ENCODE results near the gene DLK2. TPM values are rescaled to one million over a fixed set of nuclear protein-coding genes. Genes with fewer than 3 reads are reported as not detected.

DLK2 gene
- total RNA-seq, 1 experiment from 2014 or later = 12.6 TPM

DNA sequence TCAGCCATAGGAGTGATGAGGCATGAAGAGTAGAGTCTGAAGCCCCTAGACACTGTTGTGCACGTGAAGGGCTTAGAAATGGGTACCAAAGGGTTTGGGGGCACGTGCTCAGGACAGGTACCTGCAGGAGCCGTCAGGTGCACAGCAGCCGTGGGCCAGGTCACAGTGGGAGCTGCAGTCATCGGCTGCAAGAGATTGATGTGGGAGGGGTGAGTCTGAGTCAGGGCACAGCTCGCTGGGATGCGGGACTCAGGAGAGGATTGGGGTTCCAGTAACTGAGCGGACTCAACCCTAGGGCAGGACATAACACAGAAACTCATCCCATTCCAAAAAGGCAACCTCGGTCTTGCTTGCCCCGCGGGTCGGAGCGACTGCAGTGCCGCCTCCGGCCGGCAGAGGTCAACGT, 1.1 kb downstream of the DLK2 start:
- no peak for DNase-seq (ENCODE audit: low spot score)

DNA sequence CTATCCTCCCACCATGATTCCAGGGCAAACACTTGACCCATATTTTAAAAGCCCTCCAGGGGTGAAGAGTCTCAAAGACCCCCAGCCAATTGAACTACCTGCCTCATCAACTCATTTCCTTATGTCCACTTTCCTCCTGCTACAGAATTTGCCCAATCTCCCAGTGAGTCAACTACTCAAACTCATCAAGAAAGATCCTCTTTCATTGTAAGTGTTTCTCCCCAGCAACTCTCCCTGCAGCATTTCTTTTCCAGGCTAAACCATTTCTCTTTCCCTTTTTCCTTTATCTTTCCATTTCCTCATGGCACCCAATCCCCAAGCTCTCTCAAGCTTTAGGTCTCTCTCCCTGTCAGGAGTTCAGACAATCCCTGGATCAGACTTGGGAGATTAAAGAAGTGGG, 1.5 kb downstream of the DLK2 start:
- DNase-seq (ENCODE audit: low spot score) = no peak

DNA sequence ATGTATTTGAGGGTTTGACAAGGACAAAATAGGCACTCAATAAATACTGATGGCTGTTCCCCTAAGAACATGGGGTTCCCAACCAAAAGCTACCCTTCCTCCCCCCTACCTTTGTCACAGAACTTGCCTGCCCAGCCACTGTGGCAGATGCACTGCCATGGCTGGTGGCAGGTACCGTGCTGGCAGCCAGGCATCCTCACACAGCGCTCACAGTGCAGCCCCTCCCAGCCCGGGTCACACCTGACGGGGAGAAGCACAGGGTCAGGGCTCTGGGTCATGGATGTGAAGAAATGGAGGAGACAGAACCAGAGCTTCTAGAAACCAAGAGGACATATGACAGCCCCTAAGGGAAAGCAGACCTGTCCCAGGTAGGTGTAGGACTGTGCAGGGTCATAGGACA, 2.5 kb downstream of the DLK2 start:
- no peak for DNase-seq (ENCODE audit: low spot score)

DNA sequence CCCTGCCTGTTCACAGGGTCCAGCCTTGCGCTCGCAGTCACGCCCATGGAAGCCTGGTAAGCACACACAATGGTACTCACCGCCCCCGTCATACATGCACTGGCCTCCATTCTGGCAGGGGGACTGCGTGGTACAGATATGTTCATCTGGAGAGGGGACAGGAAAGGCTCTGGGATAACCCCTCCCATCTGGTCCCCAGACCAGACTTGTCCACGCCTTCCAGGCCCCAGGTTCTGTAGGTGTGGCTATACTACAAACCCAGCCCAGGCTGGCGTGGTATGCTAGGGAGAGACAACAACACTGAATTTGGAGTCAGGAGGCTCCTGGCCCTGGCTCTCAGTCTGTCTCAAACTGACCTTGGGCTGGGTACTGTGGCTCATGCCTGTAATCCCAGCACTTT, 3.4 kb downstream of the DLK2 start:
- no peak for DNase-seq (ENCODE audit: low spot score)

DNA sequence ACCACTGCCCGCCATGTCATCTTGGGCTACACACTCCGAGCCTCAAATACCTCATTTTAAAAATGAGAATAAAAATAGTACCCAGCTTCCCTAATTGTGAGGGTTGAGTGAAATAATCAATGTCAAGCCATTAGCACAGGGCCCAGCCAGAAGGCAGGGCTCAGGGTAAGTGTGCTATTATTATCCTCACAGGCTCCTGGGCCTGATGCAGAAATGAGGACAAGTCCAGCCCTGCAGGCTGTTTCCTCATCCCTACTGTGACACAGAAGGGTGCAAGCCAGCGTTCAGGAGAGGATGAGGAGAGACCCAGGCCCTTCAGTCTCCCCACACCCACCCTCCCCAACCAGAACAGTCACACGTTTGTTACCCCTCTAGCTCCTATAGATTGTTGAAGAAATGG, 4.0 kb downstream of the DLK2 start:
- no peak for DNase-seq (ENCODE audit: low spot score)

DNA sequence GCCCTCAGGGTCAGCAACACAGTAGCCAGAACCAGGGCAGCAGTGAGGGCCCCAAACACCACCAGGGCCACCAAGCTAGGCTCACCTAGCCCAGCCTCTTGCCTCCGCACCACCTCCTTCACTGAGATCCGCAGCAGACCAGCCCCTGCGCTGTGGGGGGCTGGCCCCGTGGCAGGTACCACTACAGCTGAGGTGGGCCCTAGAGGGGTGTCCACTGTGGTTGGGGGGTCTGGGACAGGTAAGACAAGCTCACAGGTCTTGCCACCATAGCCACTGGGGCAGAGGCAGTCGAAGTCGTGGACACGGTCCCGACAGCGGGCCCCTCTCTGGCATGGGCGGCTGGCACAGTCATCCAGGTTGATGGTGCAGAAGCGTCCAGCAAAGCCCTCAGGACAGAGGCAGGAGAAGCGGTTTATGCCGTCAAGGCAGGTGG, 4.6 kb downstream of the DLK2 start:
- no peak for DNase-seq (ENCODE audit: low spot score)

DNA sequence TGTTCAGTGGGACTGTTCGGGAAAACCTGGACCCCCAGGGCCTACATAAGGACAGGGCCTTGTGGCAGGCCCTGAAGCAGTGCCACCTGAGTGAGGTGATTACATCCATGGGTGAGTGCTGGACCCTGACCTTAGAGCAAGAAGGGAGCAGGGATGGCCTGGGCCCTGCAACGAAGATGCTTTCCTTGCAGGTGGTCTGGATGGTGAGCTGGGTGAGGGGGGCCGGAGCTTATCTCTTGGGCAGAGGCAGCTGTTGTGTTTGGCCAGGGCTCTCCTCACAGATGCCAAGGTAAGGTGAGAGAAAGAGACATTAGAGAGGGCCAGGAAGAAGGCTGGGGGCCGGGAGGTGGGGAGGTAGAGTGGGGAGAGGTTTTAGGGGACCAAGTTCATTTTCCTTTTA, 6.4 kb downstream of the DLK2 start:
- no peak for DNase-seq (ENCODE audit: low spot score)

DNA sequence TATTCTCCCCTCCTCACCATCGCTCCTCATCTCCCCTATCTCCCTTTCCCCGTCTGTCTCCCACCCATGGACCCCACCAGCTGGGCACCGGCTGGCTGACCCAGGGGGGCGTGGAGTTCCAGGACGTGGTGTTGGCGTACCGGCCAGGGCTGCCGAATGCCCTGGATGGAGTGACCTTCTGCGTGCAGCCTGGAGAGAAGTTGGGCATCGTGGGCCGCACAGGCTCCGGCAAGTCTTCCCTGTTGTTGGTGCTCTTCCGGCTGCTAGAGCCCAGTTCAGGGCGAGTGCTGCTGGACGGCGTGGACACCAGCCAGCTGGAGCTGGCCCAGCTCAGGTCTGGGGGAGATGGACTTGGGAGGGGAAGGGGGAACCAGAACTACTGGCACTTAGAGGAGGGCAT, 7.7 kb downstream of the DLK2 start:
- DNase-seq (ENCODE audit: low spot score) = no peak

DNA sequence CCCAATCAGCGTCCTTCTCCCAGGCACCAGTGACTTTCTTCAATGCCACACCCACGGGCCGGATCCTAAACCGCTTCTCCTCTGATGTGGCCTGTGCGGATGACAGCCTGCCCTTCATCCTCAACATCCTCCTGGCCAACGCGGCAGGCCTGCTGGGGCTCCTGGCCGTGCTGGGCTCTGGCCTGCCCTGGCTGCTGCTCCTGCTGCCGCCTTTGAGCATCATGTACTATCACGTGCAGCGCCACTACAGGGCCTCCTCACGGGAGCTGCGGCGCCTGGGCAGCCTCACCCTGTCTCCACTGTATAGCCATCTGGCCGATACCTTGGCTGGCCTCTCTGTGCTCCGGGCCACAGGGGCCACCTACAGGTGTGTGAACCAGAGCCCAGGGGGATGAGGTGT, 9.8 kb downstream of the DLK2 start:
- no peak for DNase-seq (ENCODE audit: low spot score)

DNA sequence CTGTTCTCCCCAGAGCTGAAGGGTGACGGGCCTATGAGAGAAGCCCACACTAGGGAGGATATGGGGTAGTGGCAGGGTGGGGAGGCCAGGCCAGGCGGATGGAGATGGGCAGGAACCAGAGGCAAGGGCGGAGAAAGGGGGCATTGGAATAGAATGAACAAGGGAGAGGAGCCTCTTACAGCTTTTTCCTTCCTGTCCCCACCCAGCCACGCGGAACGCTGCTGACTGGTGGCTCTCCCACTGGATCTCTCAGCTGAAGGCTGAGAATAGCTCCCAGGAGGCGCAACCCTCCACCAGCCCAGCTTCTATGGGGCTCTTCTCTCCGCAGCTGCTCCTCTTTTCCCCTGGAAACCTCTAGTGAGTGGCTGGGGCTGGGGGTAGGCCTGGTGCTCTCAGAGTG, 10.8 kb downstream of the DLK2 start:
- DNase-seq (ENCODE audit: low spot score) = no peak

DNA sequence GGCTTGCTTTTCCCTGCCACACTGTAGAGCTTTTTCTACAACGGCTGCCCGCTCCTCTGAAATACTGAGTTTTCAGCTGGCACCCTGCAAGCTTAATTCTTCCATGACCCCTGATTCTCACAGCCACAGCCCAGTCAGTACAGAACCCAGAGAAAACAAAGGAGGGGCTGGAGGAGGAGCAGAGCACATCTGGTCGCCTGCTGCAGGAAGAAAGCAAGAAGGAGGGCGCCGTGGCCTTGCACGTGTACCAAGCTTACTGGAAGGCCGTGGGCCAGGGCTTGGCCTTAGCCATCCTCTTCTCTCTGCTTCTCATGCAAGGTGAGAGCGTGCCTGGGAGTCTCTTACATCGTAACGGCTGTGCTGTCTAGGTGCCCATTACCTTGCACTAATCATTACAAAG, 11.3 kb downstream of the DLK2 start:
- no peak for DNase-seq (ENCODE audit: low spot score)

DNA sequence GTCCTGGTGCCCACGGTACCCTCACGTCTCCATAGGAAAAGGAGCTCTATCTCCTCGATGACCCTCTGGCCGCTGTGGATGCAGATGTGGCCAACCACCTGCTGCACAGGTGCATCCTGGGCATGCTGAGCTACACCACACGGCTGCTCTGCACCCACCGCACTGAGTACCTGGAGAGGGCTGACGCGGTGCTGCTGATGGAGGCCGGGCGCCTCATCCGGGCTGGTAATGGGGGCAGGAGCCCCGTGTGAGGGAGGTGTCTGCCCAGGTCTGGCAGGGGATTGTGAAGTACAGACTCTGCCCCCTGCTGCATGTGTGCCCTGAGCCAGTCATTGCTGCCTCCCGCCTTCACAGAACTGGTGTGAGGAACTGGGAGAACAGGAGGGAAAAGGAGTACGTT, 12.4 kb downstream of the DLK2 start:
- DNase-seq (ENCODE audit: low spot score) = no peak

DNA sequence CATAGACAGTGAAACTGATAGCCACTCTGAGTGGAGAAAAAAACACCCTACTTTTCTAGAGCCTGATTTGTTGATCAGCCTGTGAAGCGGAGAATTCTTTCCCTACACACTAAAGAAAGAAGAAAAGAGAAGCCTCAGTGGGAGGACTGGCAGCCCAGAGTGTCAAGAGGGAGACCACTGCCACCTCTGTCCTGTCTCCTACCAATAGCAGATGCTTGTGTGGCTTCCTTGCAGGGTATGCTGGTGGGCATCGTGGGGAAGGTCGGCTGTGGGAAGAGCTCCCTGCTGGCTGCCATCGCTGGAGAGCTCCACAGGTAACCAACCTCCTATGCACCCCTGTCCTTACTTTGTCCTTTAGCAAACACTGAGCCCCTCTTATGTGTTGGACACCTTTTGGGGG, 17.6 kb downstream of the DLK2 start:
- no peak for DNase-seq (ENCODE audit: low spot score)

DNA sequence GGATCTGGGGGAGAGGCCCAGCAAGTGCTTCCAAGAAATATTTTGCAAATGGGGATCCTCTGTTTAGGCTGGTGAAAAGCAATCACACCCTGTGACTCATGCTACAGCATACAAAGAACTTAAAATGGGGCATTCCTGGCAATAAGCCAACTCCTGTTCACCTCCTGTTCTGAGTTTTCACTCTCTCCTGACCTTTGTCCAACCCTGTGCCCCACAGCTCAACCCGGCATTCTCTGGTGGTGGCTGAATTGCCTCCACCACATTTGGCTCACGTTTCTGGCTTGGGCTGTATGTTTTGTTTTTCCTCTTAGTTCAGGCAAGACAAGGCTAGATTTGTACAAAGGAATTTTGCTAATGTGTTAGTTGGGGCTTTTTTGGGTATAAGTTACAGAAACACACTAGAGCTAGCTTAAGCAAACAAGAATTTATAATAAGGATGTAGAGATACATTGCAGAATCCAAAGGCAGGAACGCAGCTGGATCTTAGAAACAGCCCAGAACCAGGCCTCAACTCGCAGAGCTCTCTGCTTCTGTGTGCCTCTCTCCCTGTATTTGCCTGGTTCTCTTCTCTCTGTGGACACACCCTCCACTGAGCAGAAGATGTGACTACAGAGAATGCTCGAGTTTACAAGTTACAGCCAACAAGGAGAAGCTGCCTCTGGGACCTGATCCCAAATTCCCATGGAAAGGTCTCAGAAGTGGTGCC, 18.6 kb downstream of the DLK2 start:
- DNase-seq (ENCODE audit: low spot score) = peak; percentile 85

DNA sequence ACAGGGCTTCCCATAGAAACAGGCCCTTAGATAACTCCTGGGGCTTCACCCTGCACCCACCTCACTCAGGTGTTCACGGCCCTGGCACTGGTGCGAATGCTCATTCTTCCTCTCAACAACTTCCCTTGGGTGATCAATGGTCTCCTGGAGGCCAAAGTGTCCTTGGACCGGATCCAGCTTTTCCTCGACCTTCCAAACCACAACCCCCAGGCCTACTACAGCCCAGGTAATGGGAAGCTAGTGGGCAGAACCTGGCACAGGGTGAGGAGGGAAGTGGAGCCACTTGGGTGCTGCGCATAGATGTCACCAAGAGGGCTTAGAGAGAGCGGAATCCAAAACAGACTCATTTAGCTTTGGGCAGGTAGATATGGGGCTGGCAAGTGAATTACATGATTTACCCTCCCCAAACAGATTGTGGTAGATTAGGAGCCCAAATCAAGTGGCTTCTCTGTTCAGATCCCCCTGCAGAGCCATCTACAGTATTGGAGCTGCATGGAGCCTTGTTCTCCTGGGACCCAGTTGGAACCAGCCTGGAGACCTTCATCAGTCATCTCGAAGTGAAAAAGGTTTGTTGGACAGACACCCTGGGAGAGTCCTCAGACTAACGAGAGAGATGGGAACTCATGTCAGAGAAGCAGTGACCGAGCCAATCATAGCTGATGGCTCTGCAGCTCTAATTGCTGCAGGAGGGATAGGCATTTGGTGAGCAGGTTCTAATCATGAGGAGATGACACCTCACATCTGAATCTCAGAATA, 19.5 kb downstream of the DLK2 start:
- DNase-seq (ENCODE audit: low spot score) = no peak

DNA sequence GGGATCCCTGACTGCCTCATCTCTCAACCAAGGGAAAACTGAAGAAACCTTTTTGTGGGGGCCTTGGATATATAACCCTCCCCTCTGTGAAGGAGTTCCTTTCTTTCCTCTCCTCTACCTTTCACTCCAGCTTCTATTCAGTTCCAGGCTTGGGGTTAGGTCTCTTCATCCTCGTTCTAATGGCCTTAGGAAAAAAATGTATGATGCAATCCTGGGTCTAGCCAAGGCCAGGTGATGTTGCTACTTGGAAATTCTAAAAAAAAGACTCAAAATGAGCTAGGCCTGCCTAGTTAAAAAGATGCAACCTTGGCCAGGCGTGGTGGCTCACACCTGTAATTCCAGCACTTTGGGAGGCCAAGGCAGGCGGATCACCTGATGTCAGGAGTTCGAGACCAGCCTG, 20.4 kb downstream of the DLK2 start:
- no peak for DNase-seq (ENCODE audit: low spot score)

DNA sequence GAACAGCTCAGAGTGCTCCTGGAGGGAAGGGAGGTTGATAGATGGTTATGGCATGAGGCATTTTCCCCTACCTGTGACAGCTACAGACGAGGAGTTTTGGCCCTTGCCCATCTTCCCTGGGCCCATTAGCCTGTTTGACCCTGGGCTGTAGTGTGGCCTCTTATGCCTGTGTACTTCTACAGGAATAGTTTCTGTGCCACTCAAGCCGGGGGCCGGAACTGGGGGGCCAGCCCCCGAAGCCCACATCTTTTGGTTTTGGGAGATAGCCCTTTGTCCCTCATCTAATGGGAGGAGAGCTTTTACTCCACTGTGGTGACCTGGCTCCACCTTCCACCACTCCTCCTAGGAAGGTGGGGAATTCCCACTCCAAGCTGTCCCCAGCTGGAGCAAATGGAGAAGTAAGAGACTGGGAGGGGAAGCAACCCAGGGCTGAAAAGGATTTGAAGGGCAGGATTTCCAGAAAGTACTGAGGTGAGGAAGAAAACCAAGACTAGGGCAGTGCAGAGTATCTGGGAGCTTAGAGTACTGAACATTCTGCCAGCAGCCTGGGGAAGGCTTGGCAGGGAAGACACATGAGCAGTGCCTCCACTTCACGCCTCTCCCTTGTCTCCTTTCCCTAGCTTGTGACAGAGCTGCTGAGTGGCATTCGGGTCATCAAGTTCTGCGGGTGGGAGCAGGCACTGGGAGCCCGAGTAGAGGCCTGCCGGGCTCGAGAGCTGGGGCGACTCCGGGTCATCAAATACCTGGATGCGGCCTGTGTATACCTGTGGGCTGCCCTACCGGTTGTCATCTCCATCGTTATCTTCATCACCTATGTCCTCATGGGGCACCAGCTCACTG, 21.1 kb downstream of the DLK2 start:
- DNase-seq (ENCODE audit: low spot score) = no peak

DNA sequence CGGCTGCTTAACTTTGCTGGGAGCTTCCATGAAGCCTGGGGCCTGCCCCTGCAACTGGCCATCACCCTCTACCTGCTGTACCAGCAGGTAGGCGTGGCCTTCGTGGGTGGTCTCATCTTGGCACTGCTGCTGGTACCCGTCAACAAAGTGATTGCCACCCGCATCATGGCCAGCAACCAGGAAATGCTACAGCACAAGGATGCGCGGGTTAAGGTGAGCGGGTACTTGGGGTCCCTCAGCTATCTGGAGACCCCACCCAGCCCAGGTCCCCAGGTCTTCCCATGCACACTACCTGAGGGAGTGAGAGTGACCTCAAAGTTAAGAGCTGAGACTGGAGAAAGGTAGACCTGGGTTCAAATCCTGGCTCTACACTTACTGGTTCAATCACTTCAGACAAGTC, 22.2 kb downstream of the DLK2 start:
- DNase-seq (ENCODE audit: low spot score) = no peak

DNA sequence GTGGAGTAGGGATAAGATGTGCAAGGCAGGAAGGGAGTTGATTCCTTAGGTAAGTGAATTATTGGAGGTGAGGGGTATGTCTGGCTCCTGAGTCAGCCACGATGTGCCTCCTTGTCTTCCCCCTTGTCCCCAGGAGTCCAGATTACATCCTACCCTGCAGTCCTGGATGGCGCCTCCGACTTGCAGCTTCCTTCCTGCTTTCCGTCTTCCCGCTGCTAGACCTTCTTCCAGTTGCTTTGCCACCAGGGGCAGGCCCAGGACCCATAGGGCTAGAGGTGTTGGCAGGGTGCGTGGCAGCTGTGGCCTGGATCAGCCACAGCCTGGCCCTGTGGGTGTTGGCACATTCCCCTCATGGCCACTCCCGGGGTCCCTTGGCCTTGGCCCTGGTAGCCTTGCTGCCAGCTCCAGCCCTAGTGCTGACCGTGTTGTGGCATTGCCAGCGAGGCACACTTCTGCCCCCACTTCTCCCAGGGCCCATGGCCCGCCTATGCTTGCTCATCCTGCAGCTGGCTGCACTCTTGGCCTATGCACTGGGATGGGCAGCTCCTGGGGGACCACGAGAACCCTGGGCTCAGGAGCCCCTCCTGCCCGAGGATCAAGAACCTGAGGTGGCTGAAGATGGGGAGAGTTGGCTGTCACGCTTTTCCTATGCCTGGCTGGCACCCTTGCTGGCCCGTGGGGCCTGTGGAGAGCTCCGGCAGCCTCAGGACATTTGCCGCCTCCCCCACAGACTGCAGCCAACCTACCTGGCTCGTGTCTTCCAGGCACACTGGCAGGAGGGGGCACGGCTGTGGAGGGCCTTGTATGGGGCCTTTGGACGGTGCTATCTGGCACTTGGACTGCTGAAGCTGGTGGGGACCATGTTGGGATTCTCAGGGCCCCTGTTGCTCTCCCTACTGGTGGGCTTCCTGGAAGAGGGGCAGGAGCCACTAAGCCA, 23.1 kb downstream of the DLK2 start:
- no peak for DNase-seq (ENCODE audit: low spot score)

DNA sequence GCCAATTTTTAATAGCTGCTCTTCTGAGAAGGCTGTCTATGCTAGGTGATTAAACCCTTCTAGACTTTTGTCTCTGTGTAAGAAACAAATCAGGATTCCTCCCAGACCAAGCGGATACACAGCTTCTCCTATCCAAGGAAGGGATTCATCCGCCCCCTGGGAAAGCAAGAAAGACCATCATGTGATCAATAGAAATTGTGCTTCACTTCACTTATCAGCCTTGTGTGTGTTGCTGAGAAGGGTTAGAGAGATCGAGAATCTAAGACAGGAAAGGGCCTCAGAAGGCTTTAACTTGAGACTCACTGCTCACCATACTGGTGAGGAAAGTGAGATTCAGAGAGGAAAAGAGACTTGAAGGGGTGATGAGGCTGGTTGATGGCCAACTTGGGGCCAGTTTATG, 26.5 kb downstream of the DLK2 start:
- DNase-seq (ENCODE audit: low spot score) = no peak

DNA sequence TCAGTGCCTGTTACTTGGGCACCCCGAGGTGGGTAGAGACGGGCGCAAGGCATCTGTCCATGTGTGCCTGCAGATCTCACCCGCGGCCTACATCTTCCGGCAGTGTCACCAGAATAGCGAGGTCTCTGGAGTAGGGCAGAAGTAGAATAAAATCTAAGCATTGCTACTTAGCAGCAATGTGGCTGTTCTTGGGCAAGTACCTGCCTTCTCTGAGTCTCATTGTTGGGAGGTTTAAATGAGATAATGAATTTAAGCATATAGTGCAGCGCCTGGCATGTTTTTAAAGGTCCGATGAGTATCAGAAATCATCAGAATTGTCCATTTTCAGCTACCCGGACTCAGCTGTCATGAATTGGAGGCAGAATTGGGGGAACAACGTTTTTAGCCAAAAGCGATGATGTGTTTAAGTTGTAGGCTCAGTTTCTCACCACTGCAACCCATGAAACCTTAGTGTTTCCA, 27.2 kb downstream of the DLK2 start:
- DNase-seq (ENCODE audit: low spot score) = no peak

All from H4 (cell line).